ENCODE measurements around the gene RPL13A.
A peak's percentile ranks its signal among the peaks of the same experiment; 100 is the strongest.
"Not testable (repeated sequence)": the region's sequence is repeated elsewhere in the genome, so short reads cannot be mapped to it uniquely, and the experiment has no call there.

Gene RPL13A

DNA sequence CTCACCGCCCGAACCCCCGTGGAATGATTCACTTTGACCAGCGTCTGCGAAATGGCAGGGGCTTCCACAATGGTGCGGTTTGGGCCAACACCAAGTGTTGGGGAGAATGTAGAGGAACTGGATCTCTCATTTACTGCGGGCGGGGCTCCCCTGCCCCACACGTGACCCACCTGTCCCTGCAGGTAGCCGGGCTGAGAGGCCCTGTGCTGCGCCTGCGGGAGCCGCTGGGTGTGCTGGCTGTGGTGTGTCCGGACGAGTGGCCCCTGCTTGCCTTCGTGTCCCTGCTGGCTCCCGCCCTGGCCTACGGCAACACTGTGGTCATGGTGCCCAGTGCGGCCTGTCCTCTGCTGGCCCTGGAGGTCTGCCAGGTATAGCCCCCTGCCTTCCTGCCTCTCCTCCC, 19.2 kb upstream of the RPL13A start:
- H3K4me3 ChIP-seq (ENCODE audit: low read depth, low read length): no peak overlapping the region
- TF ChIP-seq, protein P1, sequence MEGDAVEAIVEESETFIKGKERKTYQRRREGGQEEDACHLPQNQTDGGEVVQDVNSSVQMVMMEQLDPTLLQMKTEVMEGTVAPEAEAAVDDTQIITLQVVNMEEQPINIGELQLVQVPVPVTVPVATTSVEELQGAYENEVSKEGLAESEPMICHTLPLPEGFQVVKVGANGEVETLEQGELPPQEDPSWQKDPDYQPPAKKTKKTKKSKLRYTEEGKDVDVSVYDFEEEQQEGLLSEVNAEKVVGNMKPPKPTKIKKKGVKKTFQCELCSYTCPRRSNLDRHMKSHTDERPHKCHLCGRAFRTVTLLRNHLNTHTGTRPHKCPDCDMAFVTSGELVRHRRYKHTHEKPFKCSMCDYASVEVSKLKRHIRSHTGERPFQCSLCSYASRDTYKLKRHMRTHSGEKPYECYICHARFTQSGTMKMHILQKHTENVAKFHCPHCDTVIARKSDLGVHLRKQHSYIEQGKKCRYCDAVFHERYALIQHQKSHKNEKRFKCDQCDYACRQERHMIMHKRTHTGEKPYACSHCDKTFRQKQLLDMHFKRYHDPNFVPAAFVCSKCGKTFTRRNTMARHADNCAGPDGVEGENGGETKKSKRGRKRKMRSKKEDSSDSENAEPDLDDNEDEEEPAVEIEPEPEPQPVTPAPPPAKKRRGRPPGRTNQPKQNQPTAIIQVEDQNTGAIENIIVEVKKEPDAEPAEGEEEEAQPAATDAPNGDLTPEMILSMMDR (conservative IDR thresholded peaks at IDR 0.05; ENCODE audit: low read depth, low read length): no peak
- no peak for DNase-seq (ENCODE audit: low read depth)

DNA sequence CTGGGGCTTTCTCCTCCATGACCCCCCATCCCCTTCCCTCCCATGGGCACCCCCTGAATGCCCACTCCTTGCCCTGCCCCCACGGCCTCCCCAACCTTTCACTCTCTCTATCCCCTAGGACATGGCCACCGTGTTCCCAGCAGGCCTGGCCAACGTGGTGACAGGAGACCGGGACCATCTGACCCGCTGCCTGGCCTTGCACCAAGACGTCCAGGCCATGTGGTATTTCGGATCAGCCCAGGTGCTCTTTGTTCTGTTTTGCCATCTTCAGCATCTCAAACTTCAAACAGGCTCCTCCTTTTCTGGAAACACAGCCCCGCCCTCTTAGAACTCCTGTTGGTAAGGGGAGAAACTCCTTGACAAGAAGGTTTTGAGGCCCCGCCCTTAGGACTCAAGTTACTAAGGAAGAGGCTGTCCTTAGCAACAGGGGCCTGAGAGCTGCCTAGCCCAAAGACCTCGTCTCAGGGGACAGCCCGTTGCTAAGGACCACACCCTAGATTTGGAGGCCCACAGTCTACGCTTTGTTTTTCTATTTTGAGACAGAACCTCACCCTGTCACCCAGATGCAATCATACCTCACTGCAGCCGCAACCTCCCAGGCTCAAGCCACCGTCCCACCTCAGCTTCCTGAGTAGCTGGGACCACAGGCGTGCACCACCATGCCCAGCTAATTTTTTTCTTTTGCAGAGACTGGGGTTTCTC, 18.5 kb upstream of the RPL13A start:
- H3K4me3 ChIP-seq (ENCODE audit: low read depth, low read length): no peak overlapping the region
- TF ChIP-seq, protein P1 (conservative IDR thresholded peaks at IDR 0.05; ENCODE audit: low read depth, low read length): no peak
- peak; percentile 66 for DNase-seq (ENCODE audit: low read depth)

DNA sequence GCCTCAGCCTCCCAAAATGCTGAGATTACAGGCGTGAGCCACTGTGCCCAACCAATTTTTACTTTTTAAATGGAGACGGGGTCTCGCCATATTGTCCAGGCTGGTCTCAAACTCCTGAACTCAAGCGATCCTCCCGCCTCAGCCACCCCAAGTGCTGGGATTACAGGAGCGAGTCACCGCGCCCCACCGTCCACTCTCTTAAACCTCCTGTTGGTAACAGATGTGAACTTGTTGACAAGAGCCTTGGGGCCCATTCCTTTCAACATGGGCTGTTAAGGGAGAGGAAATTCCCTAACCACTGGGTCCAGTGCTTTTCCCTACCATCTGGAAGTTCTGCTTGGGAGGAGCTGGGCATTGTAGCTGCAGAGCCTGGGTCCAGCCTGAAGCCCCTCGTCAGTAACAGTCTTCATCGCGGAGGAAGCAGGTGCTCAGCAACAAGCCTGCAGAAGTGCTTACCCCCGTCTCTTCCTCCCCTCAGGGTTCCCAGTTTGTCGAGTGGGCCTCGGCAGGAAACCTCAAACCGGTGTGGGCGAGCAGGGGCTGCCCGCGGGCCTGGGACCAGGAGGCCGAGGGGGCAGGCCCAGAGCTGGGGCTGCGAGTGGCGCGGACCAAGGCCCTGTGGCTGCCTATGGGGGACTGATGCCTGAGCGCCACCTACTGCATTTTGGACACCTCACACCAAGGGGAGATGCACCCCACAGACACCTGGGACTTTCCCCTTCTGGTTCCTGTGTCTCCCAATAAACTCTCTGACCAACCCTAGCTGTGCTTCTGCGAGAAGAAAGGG, 17.4 kb upstream of the RPL13A start:
- no peak for DNase-seq (ENCODE audit: low read depth)
- TF ChIP-seq, protein P1 (conservative IDR thresholded peaks at IDR 0.05; ENCODE audit: low read depth, low read length): peak; percentile 21
- no peak overlapping the region for H3K4me3 ChIP-seq (ENCODE audit: low read depth, low read length)

DNA sequence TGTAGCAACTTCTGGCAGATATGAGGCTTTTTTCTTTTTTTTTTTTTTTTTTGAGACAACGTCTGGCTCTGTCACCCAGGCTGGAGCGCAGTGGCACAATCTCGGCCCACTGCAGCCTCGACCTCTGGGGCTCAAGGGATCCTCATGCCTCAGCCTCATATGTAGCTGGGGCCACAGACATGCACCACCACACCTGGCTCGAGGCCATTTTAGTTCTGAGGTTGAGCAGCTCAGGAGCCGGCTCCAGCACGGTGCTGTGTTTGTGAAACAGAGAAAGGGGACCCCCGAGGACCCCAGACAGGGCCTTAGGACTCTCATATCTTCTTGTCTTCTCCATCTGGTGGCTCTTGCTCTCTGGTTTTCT, 16.8 kb upstream of the RPL13A start:
- H3K4me3 ChIP-seq (ENCODE audit: low read depth, low read length): no peak overlapping the region
- TF ChIP-seq, protein P1 (conservative IDR thresholded peaks at IDR 0.05; ENCODE audit: low read depth, low read length): no peak
- no peak for DNase-seq (ENCODE audit: low read depth)

DNA sequence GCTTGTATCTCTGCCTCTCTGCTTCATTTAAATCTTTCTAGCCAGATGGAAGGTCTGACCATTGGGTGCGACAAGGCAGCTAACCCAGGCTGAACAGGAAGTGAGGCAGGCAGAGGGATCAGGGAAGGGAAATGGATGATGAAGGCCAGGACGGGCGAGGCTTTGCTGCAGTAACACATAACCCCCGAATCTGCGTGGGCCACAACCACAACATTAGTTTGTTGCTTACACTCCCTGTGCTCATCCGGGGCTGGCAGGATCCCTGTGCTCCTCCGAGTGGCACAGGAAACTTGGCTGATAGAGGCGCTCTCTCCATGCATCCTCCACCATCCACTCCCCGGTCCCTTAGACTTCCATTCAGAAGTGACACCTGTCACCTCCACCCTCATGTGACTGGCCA, 14.5 kb upstream of the RPL13A start:
- no peak overlapping the region for H3K4me3 ChIP-seq (ENCODE audit: low read depth, low read length)
- DNase-seq (ENCODE audit: low read depth): no peak
- TF ChIP-seq, protein P1 (conservative IDR thresholded peaks at IDR 0.05; ENCODE audit: low read depth, low read length): no peak

DNA sequence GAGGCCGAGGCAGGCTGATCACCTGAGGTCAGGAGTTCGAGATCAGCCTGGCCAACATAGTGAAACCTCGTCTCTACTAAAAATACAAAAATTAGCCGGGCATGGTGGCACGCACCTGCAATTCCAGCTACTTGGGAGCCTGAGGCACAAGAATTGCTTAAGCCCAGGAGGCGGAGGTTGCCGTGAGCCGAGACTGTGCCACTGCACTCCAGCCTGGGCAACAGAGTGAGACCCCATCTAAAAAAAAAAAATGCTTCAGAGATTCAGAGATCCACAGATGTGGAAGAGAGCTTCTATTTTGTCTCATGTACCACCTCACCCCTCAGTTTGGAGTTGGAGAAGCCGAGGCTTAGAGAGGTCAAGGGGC, 13.9 kb upstream of the RPL13A start:
- not testable (repeated sequence) for DNase-seq (ENCODE audit: low read depth)
- H3K4me3 ChIP-seq (ENCODE audit: low read depth, low read length): peak overlapping the region; percentile 78

DNA sequence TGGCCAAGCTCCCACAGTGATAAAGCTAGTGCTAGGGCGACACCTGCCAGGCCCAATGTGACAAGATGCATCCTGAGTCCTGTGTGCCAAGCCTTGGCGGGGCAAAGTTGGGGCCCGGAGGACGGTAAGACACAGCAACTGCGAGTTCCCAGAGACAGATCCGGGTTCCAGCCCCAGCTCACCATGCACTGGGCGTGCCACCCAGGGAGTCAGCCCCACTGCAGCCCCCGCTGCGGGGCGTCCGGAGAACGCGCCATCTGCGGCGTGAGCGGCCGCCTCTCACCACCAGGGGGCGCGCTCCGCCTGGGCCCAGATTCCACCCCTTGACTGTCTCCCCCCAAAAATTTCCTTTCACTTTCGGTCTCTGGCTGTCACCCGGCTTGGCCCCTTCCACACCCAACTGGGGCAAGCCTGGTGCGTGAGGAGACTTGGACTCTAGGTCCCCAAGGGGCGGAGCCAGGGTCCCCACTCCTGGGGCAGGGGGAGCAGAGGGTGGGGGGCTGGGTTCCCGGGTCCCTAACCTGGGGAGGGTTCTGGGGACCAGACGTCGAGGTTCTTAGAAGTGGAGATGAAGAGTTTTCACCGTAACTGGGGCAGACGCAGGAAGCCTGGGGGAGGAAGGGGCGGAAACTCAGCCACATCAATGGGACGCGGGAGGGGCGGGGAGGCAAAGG, 13.4 kb upstream of the RPL13A start, which contains the start of gene FLT3LG:
Gene FLT3LG, plus strand, starts transcription at position 348 of the 674 bp plus-strand sequence. CDS start 425 bp downstream, outside the sequence.
- peak; percentile 76 for DNase-seq (ENCODE audit: low read depth)
- H3K4me3 ChIP-seq (ENCODE audit: low read depth, low read length): peak within 1 kb of the TSS; percentile 78
- TF ChIP-seq, protein P1 (conservative IDR thresholded peaks at IDR 0.05; ENCODE audit: low read depth, low read length): peak; percentile 81
